Left ventricle myocardium inferior (tissue), 1 donor: Measurements from ENCODE around the gene CSN3. TPM values are rescaled to one million over a fixed set of nuclear protein-coding genes. Genes with fewer than 3 reads are reported as not detected.
"Not testable (repeated sequence)": the region's sequence is repeated elsewhere in the genome, so short reads cannot be mapped to it uniquely, and the experiment has no call there.

Experiments used
- DNase-seq: peaks from one replicate; pipeline ENCODE4 v3.0.0-alpha.2; 2020
- H3K27ac ChIP-seq: fragments of 200-600 bp; replicated peaks from 2 replicates; pipeline ENCODE4 v1.8.0; 2021
- H3K27me3 ChIP-seq: fragments of 200-600 bp; 2 replicates; pipeline ENCODE4 v1.8.0; 2021; ENCODE audit warnings: low read depth
- H3K36me3 ChIP-seq: fragments of 200-600 bp; 2 replicates; pipeline ENCODE4 v1.8.0; 2021
- H3K4me1 ChIP-seq: fragments of 200-600 bp; 2 replicates; pipeline ENCODE4 v1.8.0; 2021
- H3K4me3 ChIP-seq: fragments of 200-600 bp; 2 replicates; pipeline ENCODE4 v1.8.0; 2021; ENCODE audit warnings: mild to moderate bottlenecking, moderate library complexity
- H3K9me3 ChIP-seq: fragments of 200-600 bp; replicated peaks from 2 replicates; pipeline ENCODE4 v1.8.0; 2021
- intact Hi-C: fragments of 100-400 bp; cut with micrococcal nuclease; formaldehyde crosslinking; loops from one replicate; pipeline ENCODE4 v1.11.0; 2022
- total RNA-seq: library from RNA; stranded (reverse); fragmentation: NEBNext Ultra II Directional; extraction: Animal tissue kit (Norgen Biotek cat#: 25700); gene quantifications from one replicate; pipeline ENCODE4 v1.2.1, GENCODE V29; 2021
- TF ChIP-seq, protein P1 (sequence below): fragments of 200-600 bp; IDR thresholded peaks from 2 replicates; pipeline ENCODE4 v1.8.0; 2021; ENCODE audit warnings: antibody characterized with exemption, mild to moderate bottlenecking, borderline replicate concordance
- donor health status: DM: no; HTN: yes; CAD: no; lungs with severe emphysema.

Gene CSN3
- total RNA-seq, 1 donor from 2014 or later, result not detected

DNA sequence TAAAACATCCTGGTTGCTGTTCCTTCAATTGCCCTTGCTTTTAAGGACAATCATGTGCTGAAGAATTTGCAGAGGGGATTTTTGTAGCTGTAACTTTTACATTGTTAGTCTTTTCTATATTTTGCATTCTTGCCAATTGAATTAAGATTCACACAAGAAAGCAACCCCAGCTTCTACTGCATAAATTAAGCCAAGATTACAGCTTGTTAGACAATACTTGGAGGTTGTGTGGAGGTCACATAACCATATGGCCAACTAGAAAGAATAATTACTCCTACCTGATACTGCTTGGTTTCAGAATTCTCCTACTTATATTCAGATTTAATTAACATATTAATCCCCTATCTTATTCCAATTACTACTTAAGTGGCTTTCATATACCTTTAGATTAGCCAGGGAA, 20.6 kb upstream of the CSN3 start:
- not testable (repeated sequence) for DNase-seq

DNA sequence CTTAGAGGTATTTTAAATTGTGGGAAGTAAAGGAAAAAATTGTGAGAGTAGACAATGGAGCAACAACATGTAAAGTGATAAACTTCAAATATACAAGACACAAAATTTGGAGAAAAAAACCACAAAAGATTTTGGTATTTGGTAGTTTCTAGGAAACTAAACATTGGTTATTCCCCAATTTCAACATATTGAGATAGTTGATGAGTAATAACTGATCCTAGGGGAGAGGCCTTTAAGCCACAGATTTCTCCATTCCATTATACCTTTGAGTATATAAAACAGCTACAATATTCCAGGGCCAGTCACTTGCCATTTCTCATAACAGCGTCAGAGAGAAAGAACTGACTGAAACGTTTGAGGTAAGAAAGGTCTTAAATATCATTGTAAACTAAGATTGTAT, 16.6 kb upstream of the CSN3 start, which contains the start of gene FDCSP:
Gene FDCSP, plus strand, starts transcription at position 301 of the 400 bp plus-strand sequence. CDS start 5,071 bp downstream, outside the sequence.
- no peak for DNase-seq
- TF ChIP-seq, protein P1, sequence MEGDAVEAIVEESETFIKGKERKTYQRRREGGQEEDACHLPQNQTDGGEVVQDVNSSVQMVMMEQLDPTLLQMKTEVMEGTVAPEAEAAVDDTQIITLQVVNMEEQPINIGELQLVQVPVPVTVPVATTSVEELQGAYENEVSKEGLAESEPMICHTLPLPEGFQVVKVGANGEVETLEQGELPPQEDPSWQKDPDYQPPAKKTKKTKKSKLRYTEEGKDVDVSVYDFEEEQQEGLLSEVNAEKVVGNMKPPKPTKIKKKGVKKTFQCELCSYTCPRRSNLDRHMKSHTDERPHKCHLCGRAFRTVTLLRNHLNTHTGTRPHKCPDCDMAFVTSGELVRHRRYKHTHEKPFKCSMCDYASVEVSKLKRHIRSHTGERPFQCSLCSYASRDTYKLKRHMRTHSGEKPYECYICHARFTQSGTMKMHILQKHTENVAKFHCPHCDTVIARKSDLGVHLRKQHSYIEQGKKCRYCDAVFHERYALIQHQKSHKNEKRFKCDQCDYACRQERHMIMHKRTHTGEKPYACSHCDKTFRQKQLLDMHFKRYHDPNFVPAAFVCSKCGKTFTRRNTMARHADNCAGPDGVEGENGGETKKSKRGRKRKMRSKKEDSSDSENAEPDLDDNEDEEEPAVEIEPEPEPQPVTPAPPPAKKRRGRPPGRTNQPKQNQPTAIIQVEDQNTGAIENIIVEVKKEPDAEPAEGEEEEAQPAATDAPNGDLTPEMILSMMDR, result no peak
- Histone ChIP-seq H3K4me1 (no peaks in the 10 kb centered on the region), H3K36me3 (no peaks in the 10 kb centered on the region), H3K27ac (no peak within 1 kb of the TSS), H3K27me3 (no peaks in the 10 kb centered on the region), H3K4me3 (no peak within 1 kb of the TSS), H3K9me3 (no peaks in the 10 kb centered on the region)
- intact Hi-C loops, result no loop called here

More for the DNA sequence above, 20.6 kb upstream of the CSN3 start:
- H3K36me3 ChIP-seq, H3K4me1 ChIP-seq, H3K4me3 ChIP-seq, H3K27me3 ChIP-seq, intact Hi-C loops, H3K9me3 ChIP-seq, H3K27ac ChIP-seq: not testable (repeated sequence)

DNA sequence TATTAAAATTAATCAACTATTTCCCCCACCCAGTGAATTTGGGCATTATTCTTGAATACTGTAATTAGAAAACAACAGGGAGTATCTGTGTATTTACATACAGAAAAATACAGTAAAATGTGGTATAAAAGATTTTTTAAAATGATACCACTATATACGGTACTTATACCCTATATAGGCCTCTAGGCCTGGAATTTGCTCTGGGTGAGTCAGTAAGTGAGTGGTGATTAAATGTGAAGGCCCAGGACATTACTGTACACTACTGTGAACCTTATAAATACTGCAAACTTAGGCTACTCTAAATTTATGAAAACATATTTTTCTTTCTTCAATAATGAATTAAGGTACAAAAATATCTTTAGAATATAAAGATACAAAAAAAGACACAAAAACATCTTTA, 6.3 kb upstream of the CSN3 start:
- Histone ChIP-seq H3K27me3 (no peaks in the 10 kb centered on the region), H3K36me3 (no peaks in the 10 kb centered on the region), H3K27ac (no peak overlapping the region), H3K9me3 (no peaks in the 10 kb centered on the region), H3K4me1 (no peaks in the 10 kb centered on the region), H3K4me3 (no peak overlapping the region)
- TF ChIP-seq, protein P1, result no peak
- intact Hi-C loops, result no loop called here
- no peak for DNase-seq

DNA sequence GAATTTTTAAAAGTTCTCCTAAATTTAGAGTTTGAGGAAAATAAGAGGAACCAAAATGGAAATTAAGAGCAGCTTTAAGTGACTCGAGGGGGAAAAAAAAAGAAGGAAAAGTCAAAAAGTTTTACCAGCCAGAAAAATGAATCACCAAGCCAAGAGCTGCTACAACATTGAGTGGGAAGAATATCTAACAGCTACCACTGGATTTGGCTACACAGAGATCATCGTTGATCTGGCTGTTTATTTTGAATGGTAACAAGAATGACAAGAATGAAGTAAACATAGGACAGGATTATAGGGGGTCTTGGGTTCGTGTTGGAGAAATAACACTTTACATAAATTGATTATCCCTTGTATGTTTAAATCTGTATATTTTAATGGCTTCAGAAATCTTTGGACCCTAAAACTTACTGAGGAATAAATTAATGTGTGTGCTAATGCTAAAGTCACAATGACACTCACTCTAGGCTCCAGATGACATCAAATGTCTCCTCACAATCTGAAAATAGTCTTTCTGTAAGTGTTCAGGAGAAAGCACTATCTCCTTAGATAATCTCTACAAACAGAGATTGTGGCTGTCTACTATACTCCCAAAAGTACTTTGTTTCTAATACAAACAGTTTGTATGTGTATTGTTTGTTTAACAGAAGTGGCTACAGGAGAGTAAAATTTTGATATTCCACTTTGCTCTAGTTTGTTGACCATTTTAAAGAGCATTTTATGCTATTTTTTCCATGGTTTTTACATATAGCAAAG, 3.1 kb upstream of the CSN3 start:
- TF ChIP-seq, protein P1, result no peak
- no peaks in the 10 kb centered on the region for H3K36me3 ChIP-seq
- H3K4me3 ChIP-seq, result no peak overlapping the region
- no peak overlapping the region for H3K27ac ChIP-seq
- no peaks in the 10 kb centered on the region for H3K4me1 ChIP-seq
- no peak for DNase-seq
- no peaks in the 10 kb centered on the region for H3K9me3 ChIP-seq
- no peaks in the 10 kb centered on the region for H3K27me3 ChIP-seq
- intact Hi-C loops, result no loop called here

DNA sequence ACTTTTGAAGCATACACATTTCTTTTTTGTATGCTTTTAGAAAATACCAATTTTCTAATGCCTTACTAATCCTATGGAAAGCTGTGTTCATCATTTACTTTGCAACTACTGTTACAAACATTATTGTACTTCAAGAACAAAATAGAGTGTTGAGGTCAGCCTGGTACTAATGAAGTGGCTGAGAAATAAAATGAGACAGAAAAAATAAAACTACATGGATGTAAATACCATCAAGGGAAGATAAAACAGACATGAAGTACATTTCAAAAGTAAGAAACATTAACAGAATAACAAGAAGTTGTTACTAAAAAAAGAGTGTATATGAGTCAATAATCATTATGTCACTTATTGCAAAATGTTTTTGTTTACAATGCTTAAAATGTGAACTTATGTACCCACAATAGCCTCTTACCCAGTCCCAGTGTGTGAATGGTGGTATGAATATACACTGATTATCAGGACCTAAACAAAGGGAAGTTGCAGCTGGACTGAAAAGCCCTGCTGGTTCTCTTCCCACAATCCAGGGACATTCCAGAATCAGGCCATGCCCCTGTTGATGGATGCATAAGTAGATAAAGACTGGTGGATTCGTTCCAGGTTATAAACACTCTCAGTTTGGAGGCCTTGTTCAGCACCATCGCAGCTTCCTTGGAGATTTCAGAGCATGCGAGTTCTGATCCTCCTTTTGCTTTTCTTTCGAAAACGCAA, 2.4 kb upstream of the CSN3 start:
- Histone ChIP-seq H3K36me3 (no peaks in the 10 kb centered on the region), H3K27me3 (no peaks in the 10 kb centered on the region), H3K9me3 (no peaks in the 10 kb centered on the region), H3K27ac (no peak overlapping the region), H3K4me3 (no peak overlapping the region), H3K4me1 (no peaks in the 10 kb centered on the region)
- intact Hi-C loops, result no loop called here
- no peak for DNase-seq
- TF ChIP-seq, protein P1, result no peak

DNA sequence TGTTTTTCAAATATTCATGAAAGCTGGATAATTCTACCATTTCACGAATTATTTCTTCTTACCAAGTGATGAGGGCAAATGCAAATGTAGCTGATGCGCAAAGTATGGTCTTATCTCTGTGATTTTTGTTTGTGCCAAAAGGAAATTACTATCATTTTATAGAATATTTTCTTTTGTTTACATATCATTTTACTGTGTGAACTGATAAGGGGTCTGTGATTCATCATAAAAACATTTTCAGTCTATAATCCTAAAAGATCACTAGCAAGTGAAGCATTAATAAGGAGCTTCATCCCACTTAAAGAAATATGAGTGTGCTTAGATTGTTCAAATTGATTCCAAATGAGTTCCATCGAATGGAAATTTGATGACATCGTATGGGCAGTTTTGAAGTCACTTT, 694 bp downstream of the CSN3 start:
- no peak for DNase-seq
- TF ChIP-seq, protein P1, result no peak
- Histone ChIP-seq H3K4me3 (no peak overlapping the region), H3K27ac (no peak overlapping the region), H3K9me3 (no peaks in the 10 kb centered on the region), H3K36me3 (no peaks in the 10 kb centered on the region), H3K4me1 (no peaks in the 10 kb centered on the region), H3K27me3 (no peaks in the 10 kb centered on the region)
- intact Hi-C loops, result no loop called here
